Activated CD4-positive, alpha-beta T cell treated with anti-CD3 and anti-CD28 coated beads for 24 hours (primary cell): Measurements from ENCODE around the gene SIK3.
"Not testable (repeated sequence)": the region's sequence is repeated elsewhere in the genome, so short reads cannot be mapped to it uniquely, and the experiment has no call there.

ENCODE experiments used
- DNase-seq, 2 donors: peaks; one replicate each; pipeline ENCODE4 v3.0.0-alpha.2; 2020; ENCODE audit warnings: low read depth in 2 of 2

The SIK3 gene

DNA sequence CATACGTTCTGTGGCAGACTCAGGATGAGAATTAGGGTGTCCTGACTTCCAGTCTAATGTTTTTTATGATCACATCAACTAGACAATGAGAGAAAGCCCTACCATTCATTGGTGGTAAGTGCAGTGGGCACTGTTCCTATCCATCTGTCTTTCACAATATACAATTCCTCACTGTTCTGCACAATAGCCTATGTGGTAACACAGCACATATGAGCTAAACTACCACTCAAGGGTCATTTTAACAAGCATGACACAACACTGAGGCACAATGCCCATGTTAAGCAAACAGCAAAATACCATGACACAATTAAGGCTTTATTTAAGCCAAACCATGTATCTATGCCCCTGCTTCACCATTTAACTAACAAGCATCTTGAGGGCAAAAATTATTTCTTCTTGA, 52.3 kb downstream of the SIK3 start:
- no peak for DNase-seq

- DNase-seq = no peak
These were observed 53.0 kb downstream of the SIK3 start for GRCh38 chr11:117045196-117045595.

- no peak for DNase-seq
These were observed 53.8 kb downstream of the SIK3 start for GRCh38 chr11:117044287-117045035.

DNA sequence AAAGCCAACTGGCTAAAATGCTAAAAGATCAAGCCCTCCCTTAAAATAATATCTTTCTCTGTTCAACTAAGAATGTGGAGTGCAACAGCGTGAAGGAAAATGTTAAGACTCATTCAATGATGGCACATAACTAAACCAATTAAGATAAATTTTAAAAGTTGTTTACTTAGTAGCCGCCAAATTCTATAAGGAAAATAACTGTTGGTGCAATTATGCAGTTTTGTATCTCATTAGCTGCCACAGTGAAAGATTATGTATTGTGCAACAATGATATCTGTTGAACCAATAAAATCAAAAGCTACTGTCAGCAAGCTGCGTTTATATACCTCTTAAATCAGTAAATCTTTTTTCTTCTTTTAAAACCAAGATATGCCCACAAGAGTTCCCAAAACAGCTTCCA, 55.5 kb downstream of the SIK3 start:
- DNase-seq = no peak

GRCh38 chr11:117039900-117040299, 58.3 kb downstream of the SIK3 start:
- no peak for DNase-seq

DNA sequence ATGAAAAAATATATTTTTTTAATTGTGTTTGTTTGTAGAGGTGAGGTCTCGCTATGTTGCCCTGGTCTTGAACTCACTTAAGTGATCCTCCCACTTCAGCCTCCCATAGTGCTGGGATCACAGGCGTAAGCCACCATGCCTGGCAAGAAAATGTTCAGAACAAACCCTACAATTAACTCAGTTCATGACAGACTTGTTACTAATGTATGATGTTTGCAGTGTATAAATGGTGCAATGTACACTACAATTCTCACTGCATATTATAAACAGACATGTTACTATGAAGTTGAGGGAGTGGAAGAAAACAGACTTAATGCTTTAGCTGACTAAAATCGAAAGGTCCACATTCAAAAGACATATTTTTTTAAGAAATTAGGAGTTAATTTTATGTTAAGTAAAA, 59.0 kb downstream of the SIK3 start:
- DNase-seq = no peak

DNA sequence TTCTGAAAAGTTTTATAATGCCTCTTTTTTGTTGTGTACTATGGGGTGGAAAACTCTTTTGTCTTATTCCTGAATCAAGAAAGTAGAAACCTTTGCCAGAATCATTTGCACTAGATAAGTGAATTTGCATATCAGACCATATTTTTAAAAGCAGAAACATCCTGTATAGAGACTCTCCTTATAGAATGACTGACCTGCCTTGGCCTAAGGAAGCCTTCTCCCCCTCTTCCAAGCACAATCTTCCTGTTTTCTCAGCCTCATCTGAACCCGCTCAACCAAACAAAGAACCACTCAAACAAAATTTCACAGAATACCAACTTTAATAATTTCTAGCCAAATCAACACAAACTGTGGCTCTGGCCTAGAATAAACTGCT, 60.3 kb downstream of the SIK3 start:
- no peak for DNase-seq

- no peak for DNase-seq
These were observed 60.8 kb downstream of the SIK3 start for GRCh38 chr11:117037279-117037974.

DNA sequence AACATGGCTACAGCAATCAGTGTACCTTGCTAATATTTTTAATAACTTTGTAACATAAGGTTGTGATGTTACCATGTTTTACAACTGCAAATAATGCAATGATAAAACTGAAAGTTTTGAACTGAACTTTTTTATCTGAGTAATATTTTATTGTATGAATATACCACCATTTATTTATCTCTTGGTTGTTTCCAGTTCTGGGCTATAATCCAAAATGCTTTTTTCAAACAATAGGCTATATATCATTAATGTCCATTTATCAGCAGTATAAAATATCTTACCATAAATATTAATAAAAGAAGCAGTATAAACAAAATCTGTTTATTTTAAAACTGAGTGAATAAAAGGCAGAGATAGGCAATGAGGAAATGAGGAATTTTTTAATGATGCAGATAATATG, 63.3 kb downstream of the SIK3 start:
- DNase-seq = no peak

- no peak for DNase-seq
These were observed 71.5 kb downstream of the SIK3 start for GRCh38 chr11:117026593-117027330.

GRCh38 chr11:117023707-117024106, 74.5 kb downstream of the SIK3 start:
- not testable (repeated sequence) for DNase-seq

DNA sequence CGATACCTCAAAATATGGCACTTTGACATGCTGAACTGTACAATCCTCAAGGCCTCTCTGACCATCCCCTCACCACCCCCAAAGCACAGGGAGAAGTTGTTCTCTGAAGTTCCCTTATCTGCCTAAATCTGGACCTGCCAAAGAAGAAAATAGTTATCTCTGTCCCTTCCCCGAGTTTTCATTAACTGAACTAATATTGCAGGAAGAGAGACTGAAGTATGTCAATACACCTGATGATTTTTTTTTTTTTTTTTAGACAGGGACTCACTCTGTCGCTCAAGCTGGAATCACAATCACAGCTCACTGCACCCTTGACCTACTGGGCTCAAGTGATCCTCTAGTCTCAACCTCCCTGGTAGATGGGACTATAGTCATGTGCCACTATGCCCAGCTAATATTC, 75.0 kb downstream of the SIK3 start:
- DNase-seq = no peak

GRCh38 chr11:117022526-117022925, 75.7 kb downstream of the SIK3 start:
- DNase-seq = no peak

GRCh38 chr11:117020869-117021564, 77.2 kb downstream of the SIK3 start:
- no peak for DNase-seq

GRCh38 chr11:117020287-117020686, 77.9 kb downstream of the SIK3 start:
- no peak for DNase-seq

GRCh38 chr11:117019871-117020270, 78.4 kb downstream of the SIK3 start:
- no peak for DNase-seq

DNA sequence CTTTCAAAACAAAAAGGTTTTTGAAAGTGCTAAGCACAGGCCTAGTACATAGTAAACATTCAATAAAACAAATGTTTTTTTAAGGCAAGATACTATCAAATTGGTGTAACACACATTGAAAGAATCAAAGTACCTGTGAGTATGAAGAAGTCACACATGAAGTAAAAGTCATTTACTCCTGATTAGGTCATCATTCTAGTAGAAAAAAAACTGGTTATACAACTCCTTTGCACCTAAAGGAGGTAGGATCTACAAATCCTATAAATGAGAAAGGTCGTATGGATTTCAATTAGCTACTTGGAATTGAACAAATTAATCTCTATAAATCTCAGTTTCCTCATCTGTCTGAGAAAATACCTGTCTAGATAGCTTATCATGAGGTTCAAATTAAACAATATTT, 80.8 kb downstream of the SIK3 start:
- DNase-seq = no peak

GRCh38 chr11:117016747-117017146, 81.5 kb downstream of the SIK3 start:
- DNase-seq = no peak

GRCh38 chr11:117016246-117016645, 82.0 kb downstream of the SIK3 start:
- DNase-seq = no peak

DNA sequence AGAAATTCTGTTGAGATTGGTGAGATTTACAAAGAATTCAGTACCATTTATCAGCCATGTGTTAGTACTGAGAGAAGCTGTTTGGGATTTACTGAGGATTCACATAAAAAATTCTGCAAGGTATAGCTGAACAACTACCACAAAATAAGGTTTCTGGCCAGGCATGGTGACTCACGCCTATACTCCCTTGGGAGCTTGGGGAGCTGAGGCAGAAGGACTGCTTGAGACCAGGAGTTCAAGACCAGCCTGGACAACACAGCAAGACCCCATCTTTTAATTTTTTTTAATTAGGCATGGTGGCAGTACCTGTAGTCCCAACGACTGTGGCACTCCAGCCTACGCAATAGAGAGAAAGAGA, 86.7 kb downstream of the SIK3 start:
- no peak for DNase-seq

DNA sequence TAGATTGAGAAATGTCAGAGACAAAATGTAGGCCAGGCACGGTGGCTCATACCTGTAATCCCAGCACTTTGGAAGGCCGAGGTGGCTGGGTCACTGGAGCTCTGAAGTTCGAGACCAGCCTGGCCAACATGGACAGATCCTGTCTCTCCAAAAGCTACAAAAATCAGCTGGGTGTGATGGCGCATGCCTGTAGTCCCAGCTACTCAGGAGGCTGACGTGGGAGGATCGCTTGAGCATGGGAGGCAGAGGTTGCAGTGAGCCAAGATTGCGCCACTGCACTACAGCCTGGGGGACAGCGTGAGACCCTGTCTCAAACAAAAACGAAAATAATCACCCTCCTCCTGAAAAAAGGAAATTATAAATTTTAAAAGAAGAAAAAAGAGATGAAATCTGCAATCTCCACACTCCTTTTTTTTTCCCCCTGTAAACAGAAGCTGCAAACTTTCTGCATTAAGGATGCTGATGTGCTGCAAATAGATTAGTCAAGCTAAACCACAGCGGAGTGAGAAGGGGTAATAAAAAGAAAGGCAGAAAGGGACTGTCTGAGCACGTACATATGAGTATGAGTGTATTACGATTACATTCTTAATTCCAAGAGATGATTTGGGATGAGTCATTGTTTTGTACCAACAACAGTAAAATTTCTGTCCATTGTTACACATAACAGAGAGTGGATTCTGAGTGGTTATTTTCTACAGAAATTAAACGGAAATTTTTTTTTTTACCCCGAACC, 87.3 kb downstream of the SIK3 start:
- no peak for DNase-seq
